Endometrial microvascular endothelial cells (primary cell): ENCODE measurements around the gene ECSCR. TPM values are rescaled to one million over a fixed set of nuclear protein-coding genes. Genes with fewer than 3 reads are reported as not detected.
"Not testable (repeated sequence)": the region's sequence is repeated elsewhere in the genome, so short reads cannot be mapped to it uniquely, and the experiment has no call there.

ENCODE experiments used
- in situ Hi-C: cut with HindIII; loops from 2 replicates; pipeline ENCODE4 v1.10.0; 2017; ENCODE audit warnings: low sequenced_read_pairs, low pct_unique_long_range_greater_than_20kb; ENCODE audit errors: inconsistent ontology term
- total RNA-seq: library from RNA; depleted of rRNA; stranded (reverse); fragments of >200 nt; gene quantifications from one replicate; pipeline ENCODE4 v1.2.3, GENCODE V29; 2015; ENCODE audit errors: inconsistent ontology term

The ECSCR gene, protein sequence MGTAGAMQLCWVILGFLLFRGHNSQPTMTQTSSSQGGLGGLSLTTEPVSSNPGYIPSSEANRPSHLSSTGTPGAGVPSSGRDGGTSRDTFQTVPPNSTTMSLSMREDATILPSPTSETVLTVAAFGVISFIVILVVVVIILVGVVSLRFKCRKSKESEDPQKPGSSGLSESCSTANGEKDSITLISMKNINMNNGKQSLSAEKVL
- total RNA-seq: 417 TPM

DNA sequence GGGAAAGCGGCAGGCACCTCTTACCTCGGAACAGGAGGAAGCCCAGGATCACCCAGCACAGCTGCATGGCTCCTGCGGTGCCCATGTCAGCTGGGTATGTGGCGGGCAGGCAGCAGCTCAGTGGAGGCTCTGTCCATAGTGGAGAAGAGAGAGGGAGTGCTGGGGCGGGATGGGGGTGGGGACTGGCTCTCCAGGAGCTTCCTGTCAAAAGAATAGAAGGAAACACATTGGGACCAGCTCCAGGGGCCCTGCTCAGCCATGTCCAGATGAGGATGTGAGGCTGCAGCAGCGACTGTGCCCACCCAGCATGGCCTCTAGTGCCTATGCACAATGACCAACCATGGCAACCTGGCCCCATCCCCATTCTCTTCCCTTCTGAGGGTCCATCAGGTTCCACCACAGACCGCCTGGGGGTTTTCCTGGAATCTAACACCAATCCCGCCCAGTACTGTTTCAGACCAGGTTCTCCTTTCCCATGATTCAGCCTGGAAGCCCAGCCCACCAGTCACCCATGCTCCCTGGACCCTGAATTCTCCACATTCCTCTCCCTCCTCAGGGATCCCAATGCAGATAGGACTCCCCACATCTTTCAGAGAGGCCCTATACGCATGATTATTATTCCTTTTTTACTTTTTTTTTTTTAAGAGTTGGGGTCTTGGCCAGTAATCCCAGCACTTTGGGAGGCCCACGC lies at the start of gene ECSCR:
Gene ECSCR, minus strand, starts transcription at position 158 of the 691 bp plus-strand sequence. Its CDS starts 73 bp downstream, at position 85.
- in situ Hi-C loops: no loop called here

DNA sequence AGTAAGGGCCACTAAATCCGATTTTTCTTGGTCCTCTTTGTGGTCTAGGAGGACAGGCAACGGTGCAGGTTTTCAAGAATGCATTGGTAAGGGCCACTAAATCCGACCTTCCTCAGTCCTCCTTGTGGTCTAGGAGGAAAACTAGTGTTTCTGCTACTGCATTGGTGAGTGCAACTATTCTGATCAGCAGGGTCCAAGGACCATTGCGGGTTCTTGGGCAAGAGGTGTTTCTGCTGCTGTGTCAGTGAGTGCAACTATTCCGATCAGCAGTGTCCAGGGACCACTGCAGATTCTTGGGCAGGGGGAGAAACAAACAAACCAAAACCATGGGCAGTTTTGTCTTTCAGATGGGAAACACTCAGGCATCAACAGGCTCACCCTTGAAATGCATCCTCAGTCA lies 42.2 kb upstream of the ECSCR start:
- in situ Hi-C loops: not testable (repeated sequence)

DNA sequence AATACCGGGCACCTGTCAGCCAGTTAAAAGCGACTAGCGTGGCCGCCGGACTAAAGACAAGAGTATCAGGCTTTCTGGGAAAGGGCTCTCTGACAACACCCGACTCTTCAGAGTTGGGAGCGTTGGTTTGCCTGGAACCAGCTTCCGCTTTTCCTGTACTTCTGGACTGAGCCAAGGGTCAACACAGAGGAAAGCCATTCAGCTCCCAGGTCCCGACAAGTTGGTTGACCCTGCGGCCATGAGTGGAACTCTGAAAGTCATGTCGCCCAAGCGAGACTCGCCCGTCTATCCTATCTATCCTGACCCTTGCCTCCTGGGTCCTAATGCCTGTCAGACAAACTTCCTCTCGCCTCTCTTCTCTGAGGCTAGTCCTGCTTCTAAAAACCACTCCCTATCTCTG lies 41.3 kb upstream of the ECSCR start:
- in situ Hi-C loops: not testable (repeated sequence)

DNA sequence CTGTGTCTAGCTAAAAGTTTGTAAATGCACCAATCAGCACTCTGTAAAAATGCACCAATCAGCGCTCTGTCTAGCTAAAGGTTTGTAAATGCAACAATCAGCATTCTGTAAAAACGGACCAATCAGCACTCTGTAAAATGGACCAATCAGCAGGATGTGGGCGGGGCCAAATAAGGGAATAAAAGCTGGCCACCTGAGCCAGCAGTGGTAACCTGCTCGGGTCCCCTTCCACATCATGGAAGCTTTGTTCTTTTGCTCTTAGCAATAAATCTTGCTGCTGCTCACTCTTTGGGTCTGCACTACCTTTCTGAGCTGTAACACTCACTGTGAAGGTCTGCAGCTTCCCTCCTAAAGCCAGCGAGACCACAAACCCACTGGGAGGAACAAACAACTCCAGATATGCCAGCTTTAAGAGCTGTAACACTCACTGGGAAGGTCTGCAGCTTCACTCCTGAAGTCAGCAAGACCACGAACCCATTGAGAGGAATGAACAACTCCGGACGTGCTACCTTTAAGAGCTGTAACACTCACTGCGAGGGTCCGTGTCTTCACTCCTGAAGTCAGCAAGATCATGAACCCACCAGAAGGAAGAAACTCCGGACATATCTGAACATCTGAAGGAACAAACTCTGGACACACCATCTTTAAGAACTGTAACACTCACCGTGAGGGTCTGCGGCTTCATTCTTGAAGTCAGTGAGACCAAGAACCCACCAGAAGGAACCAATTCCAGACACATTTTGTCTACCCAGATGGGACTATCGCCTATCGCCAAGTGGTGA lies 40.7 kb upstream of the ECSCR start:
- in situ Hi-C loops: not testable (repeated sequence)

DNA sequence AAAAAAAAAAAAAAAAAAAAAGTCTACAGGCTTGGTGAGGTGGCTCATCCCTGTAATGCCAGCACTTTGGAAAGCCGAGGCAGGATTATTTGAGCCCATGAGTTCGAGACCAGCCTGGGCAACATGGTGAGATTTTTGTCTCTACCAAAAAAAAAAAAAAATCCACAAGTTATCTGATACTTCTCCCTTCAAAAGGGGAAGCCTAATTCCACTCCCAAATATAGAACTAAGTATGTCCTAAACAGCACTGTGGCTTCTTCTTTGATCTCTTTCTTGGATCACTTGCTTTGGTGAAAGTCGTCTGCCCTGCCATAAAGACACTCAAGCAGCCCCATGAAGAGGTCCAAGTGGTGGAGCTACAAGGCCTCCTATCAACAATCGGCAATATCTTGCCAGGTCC lies 38.8 kb upstream of the ECSCR start:
- in situ Hi-C loops: no loop called here

DNA sequence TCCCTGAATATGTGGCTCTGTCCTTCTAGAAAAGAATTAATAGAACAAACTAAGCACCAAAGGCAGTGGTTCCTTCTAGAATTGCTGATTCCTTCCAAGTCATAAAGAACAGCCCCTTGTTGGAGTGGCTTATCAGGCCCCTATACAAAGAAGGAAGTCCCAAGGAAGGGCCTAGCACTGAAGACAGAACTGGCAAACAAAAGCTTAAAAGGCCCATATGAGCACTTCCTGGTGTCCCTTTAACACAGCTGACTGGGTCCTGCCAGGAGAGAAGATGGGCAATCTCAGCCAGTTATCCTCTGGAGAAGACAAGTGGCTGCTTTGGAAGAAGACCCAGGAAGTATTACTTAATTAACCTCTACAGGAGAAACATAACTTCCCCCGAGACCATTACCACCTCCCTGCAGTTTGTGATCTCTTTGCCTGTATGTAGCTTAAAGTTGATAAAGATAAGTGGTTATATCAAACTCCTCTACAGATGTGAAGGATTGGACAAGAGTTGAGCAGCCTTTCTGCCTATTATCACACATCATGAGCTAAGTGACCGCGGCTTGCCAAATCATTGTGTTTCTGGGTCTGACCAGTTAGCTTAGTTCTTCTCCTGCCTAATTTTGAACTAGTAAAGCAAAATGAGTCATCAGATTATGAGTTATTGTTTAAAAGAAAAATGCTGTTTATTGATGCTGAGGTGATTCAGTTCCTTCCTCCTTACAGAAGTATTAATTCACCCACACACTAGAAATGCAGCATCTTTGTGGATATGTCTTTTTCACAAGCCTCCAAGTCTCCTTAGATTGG lies 33.3 kb upstream of the ECSCR start:
- in situ Hi-C loops: no loop called here

DNA sequence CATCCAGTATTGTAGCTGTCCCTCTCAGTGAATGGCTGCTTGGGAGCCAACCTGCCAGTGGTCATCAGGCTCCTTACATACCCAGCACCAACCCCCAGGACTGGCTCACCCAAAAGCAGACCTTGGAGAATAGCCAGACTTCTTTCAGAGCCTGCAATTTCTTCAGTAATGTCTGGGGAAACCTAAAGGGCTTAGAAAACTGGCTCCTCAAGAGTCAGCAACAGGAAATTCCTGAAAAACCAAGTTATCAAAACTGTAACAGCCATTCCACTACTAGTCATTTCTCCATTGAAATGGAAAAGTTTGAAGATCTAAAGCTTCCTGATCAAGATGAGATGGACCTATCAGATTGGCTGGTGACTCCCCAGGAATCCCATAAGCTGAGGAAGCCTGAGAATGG lies 32.3 kb upstream of the ECSCR start:
- in situ Hi-C loops: no loop called here

DNA sequence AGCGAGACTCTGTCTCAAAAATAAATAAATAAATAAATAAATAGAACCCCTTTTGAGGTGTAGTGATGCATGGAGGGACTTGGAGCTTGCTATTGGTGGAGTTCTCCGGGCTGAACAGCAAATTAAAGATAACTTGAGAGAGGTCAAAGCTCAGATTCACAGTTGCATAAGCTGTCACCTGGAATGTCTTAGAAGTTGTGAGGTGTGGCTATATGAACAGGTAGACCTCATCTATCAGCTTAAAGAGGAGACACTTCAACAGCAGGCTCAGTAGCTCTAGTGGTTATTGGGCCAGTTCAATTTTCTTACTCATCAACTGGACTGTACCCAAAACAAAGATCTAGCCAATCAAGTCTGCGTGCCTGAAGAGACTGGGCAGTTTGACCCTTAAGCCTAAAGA lies 31.7 kb upstream of the ECSCR start:
- in situ Hi-C loops: no loop called here

DNA sequence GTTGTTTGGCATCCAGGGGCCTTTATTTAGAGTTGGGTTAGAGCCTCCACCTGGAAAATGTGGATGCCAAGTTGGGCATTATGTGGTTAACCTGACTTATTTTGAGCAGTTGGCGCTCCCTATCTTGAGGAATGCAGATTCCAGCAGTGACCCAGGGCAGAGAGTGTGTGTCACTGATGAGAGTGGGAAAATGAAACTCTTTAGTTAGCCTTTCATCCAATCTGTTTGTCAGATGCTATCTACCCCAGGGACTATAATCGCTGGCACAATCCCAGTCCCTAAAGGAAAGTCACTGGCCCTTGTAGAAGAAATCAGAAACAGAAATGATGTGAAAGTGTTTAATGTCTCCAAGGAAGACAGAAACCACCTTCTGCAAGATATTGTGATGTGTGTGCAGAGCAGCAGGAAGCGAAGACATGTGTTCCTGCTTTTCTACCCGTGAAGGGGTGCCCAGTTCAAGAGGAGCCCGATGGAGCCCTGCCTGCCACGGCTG lies 30.2 kb upstream of the ECSCR start:
- in situ Hi-C loops: no loop called here

DNA sequence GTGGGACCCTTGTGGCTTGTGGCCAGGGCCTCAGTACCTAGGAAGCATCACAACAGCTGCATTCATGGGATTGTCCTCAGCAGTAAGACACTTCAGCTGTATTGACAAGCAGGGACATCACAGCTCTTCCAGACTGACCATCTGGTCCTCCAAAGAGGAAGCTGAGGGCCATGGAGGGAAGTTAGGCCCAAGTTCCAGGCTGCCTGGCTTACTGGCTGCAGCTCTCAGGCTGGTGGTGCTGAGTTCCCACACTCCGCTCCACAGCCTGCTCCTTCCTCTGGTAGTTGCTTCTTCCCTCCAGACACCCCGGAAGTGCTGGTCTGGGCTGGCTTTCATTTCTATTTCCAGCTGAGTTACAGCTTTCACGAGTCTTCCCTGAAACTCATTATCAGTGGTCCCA lies 25.7 kb upstream of the ECSCR start:
- in situ Hi-C loops: no loop called here

DNA sequence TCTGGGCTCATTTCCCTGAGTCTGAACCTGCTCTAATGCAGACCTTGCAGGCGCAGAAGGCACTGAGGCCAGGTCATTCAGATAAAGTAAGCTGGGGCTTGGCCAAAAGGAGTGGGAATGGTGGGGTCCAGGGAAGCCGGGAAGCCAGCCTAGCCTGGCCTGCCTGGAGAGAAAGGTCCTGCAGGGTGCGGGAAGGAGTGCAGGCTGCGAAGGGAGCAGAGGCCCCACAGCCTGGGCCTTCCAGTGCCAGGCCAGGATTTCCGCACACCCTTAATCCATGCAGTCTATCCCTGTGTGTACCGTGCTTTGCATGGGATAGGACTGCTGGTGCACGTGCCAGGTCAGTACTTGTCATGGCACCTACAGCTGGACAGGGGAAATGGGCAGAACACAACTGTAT lies 23.7 kb upstream of the ECSCR start:
- in situ Hi-C loops: no loop called here

DNA sequence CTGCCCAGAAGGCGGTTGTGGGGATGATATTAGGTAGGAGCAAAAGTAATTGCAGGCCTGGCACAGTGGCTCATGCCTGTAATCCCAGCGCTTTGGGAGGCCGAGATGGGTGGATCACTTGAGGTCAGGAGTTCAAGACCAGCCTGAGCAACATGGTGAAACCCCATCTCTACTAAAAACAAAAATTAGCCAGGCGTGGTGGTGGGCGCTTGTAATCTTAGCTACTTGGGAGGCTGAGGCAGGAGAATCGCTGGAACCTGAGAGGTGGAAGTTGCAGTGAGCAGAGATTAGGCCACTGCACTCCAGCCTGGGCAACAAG lies 20.3 kb upstream of the ECSCR start:
- in situ Hi-C loops: not testable (repeated sequence)

DNA sequence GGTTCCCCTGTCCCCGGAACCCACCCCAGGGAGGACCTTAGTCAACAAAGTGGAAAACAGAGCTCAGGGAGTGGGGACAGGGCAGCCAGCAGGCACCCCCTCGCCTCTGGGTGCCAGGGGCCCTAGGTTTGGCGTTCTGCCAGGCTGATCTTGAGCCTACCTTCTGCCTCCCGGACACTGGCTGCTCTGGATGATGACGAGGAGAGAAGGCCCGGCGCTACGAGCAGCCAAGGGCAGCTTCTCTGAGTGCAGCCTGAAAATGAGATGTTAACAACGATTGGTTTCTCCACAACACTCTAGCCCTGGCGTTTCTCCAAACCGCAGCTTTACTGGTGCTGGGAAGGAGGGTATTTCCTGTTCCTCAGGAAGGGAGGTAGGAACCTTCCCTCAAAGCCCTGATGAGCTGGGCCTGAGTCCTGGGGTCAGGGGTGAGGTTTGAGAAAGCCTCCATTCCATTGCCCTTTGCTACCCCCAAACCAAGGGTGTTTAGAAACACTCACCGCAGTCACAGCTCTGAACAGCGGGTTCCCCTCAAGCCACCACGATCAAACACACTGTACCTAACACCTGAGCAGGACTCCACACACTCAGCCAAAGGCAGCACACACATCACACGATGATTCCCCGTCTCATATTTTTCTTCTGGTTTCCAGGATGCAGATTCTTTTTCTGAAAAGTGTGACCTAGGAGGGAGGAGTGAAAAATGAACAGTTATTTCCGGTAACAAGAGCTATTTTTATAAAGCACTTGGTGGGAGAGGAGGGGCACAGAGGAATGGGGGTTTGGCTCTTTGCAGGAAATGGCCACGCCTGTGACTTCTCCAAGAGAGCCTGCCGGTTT lies 19.7 kb upstream of the ECSCR start, which contains the start of gene STING1:
Gene STING1, minus strand, starts transcription at position 709 of the 840 bp plus-strand sequence. CDS start 1,054 bp downstream, outside the sequence.
- in situ Hi-C loops: no loop called here

DNA sequence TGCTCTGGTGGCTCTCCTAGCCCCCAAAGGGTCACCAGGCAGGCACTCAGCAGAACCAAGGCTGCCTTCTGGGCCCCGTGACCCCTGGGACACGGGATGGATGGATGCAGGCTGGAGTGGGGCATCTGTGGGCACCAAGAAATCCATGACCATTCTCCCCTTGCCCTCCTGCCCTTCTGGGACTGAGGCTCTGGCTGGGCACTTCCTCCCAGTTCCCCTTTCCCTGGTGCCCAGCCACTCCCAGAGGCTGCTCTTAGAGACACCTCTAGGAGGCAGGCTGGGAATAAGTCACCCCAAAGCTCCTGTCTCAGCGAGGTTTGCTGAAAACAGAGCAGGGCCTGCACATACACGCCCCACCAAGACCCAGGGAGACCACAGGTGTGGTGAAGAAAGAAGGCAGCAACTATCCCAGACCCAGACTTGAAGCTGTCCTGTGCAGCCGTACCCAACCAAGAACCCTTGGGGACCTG lies 19.1 kb upstream of the ECSCR start:
- in situ Hi-C loops: no loop called here

DNA sequence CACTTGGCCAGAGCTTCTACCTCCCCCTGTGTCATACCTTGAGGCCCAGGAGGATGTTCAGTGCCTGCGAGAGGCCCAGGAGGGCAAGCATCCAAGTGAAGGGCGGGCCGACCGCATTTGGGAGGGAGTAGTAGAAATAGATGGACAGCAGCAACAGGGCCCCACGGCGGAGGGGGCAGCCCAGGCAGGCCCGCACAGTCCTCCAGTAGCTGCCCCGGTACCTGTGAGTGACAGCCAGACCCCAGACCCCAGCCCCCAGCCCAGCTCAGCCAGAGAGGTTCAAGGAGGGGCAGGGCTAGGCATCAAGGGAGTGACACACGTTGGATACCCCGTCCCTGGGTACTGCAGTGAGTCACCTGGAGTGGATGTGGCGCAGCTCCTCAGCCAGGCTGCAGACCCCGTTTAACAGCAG lies 18.6 kb upstream of the ECSCR start:
- in situ Hi-C loops: no loop called here

DNA sequence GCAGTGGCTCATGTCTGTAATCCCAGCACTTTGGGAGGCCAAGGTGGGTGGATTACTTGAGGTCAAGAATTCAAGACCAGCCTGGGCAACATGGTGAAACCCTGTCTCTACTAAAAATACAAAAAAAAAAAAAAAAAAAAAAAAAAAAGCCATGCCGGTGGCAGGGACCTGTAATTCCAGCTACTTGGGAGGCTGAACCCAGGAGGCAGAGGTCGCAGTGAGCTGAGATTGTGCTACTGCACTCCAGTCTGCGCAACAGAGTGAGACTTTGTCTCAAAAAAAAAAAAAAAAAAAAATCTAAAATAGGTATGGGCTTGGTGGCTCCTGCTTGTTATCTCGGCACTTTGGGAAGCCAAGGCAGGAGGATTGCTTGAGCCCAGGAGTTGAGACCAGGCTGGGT lies 17.2 kb upstream of the ECSCR start:
- in situ Hi-C loops: not testable (repeated sequence)

DNA sequence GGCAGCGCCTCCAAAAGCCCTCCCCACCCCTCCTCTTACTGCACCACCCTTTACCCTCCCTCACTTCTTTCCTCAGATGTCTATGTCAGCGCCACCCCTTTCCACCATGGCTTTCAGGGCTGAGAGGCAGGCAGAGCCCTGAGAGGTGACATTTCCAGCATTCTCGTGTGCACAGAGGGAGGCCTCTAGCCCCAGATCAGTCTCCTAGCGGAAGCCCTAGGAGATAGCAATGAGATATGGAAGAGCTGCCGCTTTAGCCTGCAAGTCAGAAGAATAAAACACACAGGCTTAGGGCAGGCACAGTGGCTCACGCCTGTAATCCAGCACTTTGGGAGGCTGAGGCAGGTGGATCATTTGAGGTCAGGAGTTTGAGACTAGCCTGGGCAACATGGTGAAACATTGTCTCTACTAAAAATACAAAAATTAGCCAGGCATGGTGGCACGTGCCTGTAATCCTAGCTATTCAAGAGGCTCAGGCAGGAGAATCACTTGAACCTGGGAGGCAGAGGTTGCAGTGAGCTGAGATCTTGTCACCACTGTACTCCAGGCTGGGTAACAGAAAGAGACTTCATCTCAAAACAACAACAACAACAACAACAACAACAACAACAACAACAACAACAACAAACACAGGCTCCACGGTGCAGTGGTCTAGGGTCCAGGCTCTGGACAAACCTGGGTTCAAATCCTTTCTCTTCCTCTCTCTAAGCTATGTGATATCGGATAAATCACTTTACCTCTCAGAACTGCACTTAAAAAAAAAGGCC lies 16.3 kb upstream of the ECSCR start:
- in situ Hi-C loops: not testable (repeated sequence)
